HG02973 (cell line): ENCODE results near the gene PLEKHM1.
"Not testable (repeated sequence)": the region's sequence is repeated elsewhere in the genome, so short reads cannot be mapped to it uniquely, and the experiment has no call there.

Experiments
- ATAC-seq: cut with Tn5 transposase; IDR thresholded peaks from one replicate; pipeline ENCODE4 v1.9.1; 2021; ENCODE audit warnings: moderate library complexity; ENCODE audit not compliant: unreplicated experiment

Gene PLEKHM1

DNA sequence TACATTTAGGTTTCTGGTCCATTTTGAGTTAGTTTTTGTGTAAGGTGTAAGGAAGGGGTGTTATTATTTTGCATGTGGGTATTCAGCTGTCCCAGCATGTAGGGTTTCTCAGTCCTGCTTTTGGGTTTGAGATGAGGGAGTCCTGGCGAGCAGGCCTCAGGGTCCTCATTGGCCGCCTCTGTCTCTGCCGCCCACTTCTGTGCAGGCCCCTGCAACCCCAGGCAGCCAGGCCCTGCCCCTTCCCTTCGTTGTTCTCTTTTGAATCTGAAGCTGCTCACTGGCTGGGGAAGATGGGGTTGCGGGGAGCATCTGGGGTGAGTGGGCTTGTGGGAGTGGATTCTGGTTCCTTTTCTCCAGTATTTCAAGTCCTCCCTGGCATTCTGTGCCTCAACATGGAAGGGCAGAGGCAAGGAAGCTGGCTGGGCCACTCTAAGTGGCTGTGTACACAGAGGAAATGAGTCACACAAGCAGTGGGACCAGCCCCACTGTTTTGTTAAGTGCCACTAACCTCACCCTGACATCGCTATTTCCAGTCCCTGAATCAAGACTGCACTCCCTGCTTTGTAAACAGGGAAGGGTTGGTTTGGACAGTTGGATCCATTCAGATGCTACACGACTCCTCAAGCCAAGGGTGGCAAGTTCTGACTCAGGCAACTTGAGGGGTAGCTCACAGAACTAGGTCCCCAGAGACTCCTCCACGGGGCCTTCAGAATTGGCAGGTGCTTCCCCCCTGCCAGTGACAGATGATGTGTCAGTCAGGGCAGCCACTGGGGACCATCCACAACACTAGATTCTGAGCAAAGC lies 28.8 kb downstream of the PLEKHM1 start:
- peak; percentile 73 for ATAC-seq

GRCh38 chr17:45460422-45460821 lies 30.1 kb downstream of the PLEKHM1 start:
- ATAC-seq = not testable (repeated sequence)

- ATAC-seq = not testable (repeated sequence)
Measured at GRCh38 chr17:45454341-45454740, 36.2 kb downstream of the PLEKHM1 start.

DNA sequence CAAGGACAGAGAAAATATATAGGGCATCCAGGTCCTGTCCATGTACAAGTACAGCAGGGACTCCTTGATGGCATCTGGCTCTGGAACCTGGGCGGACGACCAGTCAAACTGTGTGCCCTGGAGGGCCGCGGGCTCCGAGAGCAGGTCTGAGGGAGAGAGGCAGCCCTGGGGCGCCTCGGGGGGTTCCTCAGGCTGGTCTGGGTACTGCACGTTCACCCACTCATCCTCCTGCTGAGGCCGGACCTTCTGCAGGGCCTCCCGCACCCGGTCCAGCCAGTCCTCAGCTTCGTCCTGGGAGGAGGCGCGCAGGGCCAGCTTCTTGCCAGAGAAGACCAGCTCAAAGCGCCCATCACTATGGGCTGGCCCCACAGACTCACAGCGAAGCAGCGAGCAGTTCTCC lies 36.8 kb downstream of the PLEKHM1 start:
- ATAC-seq = not testable (repeated sequence)

- ATAC-seq = not testable (repeated sequence)
Measured at GRCh38 chr17:45453225-45453534, 37.3 kb downstream of the PLEKHM1 start.

GRCh38 chr17:45452329-45453224 lies 37.9 kb downstream of the PLEKHM1 start:
- not testable (repeated sequence) for ATAC-seq

GRCh38 chr17:45451660-45452059 lies 38.9 kb downstream of the PLEKHM1 start:
- ATAC-seq = not testable (repeated sequence)

- no peak for ATAC-seq
Measured at GRCh38 chr17:45451131-45451530, 39.4 kb downstream of the PLEKHM1 start.

GRCh38 chr17:45449708-45450329 lies 40.7 kb downstream of the PLEKHM1 start:
- ATAC-seq = not testable (repeated sequence)

GRCh38 chr17:45449260-45449659 lies 41.3 kb downstream of the PLEKHM1 start:
- ATAC-seq = not testable (repeated sequence)

DNA sequence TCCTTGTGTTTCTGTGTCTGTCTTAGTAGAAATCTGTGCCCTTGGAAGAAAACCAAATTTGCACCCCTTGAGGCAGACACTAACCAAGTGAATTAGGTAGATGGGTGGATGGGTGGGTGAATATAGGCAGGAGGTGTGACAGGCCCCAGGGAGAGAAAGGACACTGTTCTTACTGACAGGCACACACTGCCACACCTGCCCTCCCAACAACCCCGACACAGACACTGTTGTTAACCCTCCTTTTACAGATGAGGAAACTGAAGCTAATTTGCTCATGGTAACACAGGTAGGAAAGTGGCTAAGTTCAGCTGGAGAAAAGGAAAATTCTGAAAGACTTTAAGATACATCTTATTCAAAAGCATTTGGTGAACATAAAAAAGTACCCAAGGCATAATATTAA lies 42.0 kb downstream of the PLEKHM1 start:
- ATAC-seq = not testable (repeated sequence)

- ATAC-seq = not testable (repeated sequence)
Measured at GRCh38 chr17:45448066-45448465, 42.5 kb downstream of the PLEKHM1 start.

GRCh38 chr17:45447650-45448049 lies 42.9 kb downstream of the PLEKHM1 start:
- not testable (repeated sequence) for ATAC-seq

- not testable (repeated sequence) for ATAC-seq
Measured at GRCh38 chr17:45446872-45447625, 43.5 kb downstream of the PLEKHM1 start.

DNA sequence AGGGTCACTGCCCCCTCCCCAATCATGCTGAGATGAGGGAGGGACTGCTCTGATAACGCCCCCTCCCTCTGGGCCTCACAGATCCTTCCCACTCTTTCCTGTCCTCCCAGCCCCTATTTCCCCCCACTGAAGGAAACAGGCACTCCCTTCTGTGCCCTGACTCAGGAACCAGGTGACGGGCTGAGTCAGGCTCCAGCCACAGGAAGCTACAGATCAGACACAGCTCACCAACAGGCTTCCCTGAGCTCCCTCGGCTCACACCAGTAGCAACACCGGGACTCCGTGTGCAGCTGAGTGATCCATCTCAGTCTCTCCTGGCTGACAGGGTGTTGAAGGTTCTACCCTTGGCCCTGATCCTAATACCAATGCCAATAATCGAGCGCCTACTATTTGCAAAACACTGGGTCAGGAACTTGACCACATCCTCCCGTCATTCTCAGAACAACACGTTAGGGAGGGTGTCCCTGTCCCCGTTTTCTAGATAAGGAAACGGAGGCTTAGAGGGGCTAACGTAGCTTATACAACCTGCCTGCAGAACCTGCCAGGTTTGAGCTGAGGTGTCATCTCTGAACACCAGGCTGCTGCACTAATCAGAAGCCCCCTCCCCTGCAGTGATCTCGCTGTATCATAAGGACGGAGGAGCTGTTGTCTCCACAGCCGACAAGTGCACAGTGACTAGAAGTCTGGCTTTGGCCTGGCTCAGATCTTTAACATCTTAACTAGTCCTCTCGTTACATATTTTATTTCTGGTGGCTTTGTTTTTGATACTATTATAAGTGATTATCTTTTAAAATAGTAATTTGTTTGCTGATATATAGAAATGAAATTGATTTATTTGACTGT lies 44.4 kb downstream of the PLEKHM1 start:
- not testable (repeated sequence) for ATAC-seq

GRCh38 chr17:45444856-45445820 lies 45.4 kb downstream of the PLEKHM1 start:
- not testable (repeated sequence) for ATAC-seq

DNA sequence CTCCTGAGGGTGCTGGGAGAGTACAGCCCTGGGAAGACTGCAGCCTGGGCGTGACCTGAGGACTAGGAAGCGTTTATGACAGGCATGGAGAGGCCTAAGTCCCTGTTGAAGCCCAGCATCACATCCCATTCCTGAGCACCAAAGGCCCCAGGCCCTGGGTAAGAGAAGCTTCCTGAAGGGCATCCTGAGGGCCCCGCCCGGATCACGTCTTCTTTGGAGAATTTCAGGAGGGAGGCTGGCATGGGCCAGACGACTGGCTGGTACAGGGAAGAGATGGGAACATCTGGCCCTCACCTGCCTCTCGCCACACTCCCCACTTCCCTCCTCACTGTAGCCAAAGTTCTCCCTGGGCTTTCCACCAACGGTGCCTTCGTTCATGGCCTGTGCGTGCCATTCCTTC lies 46.2 kb downstream of the PLEKHM1 start:
- ATAC-seq = not testable (repeated sequence)
